Measurements from ENCODE around the gene STK32A. TPM values are rescaled to one million over a fixed set of nuclear protein-coding genes. Genes with fewer than 3 reads are reported as not detected.

Gene STK32A
- total and polyA plus RNA-seq, 11 donors = 0.15 to 1.4 (median 0.30) TPM

DNA sequence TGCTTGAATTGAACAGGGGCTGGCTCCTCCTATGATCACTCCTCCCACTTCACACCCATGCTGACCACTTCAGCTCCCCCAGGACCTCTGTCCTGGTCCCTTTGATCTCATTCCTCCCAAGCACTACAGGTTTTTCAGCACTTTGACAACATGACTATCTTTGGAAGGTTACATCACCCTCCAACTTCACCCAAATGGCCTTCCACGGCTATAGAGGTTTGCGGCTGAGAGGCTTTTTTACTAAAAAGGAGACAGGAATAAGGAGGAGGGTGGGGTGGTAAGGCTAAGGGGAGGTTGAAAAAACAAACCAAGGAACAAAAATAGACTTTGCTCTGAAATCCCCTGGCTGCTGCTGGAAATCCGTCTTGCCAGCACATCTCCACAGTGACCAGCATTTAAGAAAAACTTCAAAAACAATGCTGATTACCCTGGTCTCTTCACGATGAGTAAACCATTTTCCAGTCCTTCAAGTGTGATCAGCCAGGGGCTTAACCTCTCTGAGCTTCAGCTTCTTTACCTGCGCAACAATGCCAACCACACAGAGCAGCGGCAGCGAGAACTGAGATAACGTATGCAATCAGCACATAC lies 172.4 kb downstream of the STK32A start:
- peak overlapping the region in 6 of 12 donors; percentile 9 to 88 (median 28) for H3K27ac ChIP-seq
- WGBS, 4 donors = 32 to 42% (median 36%) methylated on average over 8 of the region's 8 CpGs
- H3K4me1 ChIP-seq = peaks cover 4 to 75% (median 44%) of the 10 kb centered on the region in 12 donors
- H3K4me3 ChIP-seq = no peak overlapping the region
- TF ChIP-seq, protein P1, sequence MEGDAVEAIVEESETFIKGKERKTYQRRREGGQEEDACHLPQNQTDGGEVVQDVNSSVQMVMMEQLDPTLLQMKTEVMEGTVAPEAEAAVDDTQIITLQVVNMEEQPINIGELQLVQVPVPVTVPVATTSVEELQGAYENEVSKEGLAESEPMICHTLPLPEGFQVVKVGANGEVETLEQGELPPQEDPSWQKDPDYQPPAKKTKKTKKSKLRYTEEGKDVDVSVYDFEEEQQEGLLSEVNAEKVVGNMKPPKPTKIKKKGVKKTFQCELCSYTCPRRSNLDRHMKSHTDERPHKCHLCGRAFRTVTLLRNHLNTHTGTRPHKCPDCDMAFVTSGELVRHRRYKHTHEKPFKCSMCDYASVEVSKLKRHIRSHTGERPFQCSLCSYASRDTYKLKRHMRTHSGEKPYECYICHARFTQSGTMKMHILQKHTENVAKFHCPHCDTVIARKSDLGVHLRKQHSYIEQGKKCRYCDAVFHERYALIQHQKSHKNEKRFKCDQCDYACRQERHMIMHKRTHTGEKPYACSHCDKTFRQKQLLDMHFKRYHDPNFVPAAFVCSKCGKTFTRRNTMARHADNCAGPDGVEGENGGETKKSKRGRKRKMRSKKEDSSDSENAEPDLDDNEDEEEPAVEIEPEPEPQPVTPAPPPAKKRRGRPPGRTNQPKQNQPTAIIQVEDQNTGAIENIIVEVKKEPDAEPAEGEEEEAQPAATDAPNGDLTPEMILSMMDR (IDR thresholded peaks at IDR 0.05) = no peak
- no peak for TF ChIP-seq POLR2A (IDR thresholded peaks at IDR 0.05)
- DNase-seq = no peak
- intact Hi-C loops (cut with DNase I) = loop anchor here in 1 of 10 donors (5.0 kb wide), 1 partner anchor 40 kb away; no protein-coding TSS in a partner anchor
- no peaks in the 10 kb centered on the region for H3K9me3 ChIP-seq
- H3K27me3 ChIP-seq = no peaks in the 10 kb centered on the region
- H3K36me3 ChIP-seq = peaks cover 0 to 67% (median 21%) of the 10 kb centered on the region in 9 donors
- ATAC-seq = peak in 1 of 4 donors; percentile 6

GRCh38 chr5:147408980-147409379 lies 174.2 kb downstream of the STK32A start:
- DNase-seq = no peak
- intact Hi-C loops (cut with DNase I) = loop anchor here in 1 of 10 donors (5.0 kb wide), 1 partner anchor 38 kb away; no protein-coding TSS in a partner anchor
- Histone ChIP-seq H3K4me3 (no peak overlapping the region), H3K27ac (peak overlapping the region in 1 of 12 donors; percentile 88), H3K36me3 (peaks cover 0 to 85% (median 23%) of the 10 kb centered on the region in 9 donors), H3K4me1 (peaks cover 0 to 65% (median 36%) of the 10 kb centered on the region in 12 donors), H3K9me3 (no peaks in the 10 kb centered on the region), H3K27me3 (no peaks in the 10 kb centered on the region)
- WGBS, 4 donors = 95 to 100% (median 97%) methylated on average over 2 of the region's 2 CpGs
- no peak for TF ChIP-seq POLR2A (IDR thresholded peaks at IDR 0.05)
- TF ChIP-seq, protein P1 (IDR thresholded peaks at IDR 0.05) = no peak
- ATAC-seq = no peak

DNA sequence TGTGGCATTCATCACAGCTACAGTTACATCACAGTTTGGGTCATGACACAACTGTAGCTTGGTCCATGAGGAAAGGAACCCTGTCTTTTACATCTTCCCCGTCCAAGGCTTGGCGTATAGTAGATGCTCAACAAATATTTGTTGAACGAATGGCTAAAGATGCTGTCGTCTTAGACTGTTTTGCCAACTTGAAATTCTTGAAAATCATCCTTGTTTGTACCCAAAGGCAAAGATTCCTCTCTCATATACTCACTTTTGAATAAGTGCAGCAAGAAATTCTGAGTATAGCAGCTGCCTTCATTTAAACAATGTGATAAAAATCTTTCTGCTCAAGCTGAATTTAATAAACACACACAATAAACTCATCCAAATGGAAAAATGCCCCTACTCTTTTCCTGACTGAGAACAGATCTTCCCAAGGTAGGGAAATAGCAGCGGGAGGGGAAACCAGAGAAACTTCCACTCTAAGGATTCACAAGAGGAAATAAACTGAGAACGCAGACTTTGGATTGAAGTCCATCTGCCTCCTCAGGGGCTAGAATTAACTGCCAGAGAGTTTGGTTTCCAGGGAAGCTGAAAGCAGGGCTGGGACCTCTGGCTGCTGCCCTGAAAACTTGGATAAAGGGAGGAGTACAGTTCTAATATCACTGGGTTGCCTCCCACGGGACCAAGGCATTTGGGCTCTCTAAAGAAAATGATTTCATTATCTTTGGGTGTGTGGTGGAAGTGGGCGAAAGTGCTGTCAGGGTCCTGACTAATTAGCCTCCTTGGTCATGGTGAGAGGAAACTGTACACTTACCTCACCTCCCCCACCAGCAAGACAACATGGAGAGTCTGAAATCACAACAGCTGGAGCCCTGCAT lies 175.9 kb downstream of the STK32A start:
- peaks cover 0 to 47% (median 19%) of the 10 kb centered on the region in 12 donors for H3K4me1 ChIP-seq
- H3K27ac ChIP-seq = peak overlapping the region in 7 of 12 donors; percentile 18 to 75 (median 27)
- no peaks in the 10 kb centered on the region for H3K27me3 ChIP-seq
- no peak overlapping the region for H3K4me3 ChIP-seq
- intact Hi-C loops (cut with DNase I) = no loop called here
- no peaks in the 10 kb centered on the region for H3K9me3 ChIP-seq
- peak in 4 of 5 donors; percentile 35 to 72 (median 50) for DNase-seq
- H3K36me3 ChIP-seq = peaks cover 0 to 93% (median 23%) of the 10 kb centered on the region in 9 donors
- peak in 3 of 4 donors; percentile 44 to 76 (median 51) for ATAC-seq
- WGBS, 4 donors = 66 to 77% (median 72%) methylated on average over 8 of the region's 8 CpGs
- TF ChIP-seq POLR2A (IDR thresholded peaks at IDR 0.05) = no peak
- TF ChIP-seq, protein P1 (IDR thresholded peaks at IDR 0.05) = no peak

All from heart left ventricle (tissue), 16 donors.